MM.1S (cell line): Measurements from ENCODE around the gene GPR180.

Source experiments
- DNase-seq: peaks from one replicate; pipeline ENCODE4 v3.0.0-alpha.2; 2015
- H2AFZ ChIP-seq: fragments of 300-600 bp; sonication (generic); 2 replicates; pipeline ENCODE4 v1.6.0; 2016; ENCODE audit warnings: antibody characterized with exemption, low read length
- H3F3A ChIP-seq: fragments of 300-600 bp; sonication (generic); 2 replicates; pipeline ENCODE4 v1.6.1; 2016; ENCODE audit warnings: mild to moderate bottlenecking, antibody characterized with exemption, low read length, moderate library complexity, mixed read lengths; ENCODE audit not compliant: insufficient read depth
- H3K27ac ChIP-seq: fragments of 300-600 bp; sonication (generic); 2 replicates; pipeline ENCODE4 v1.5.1; 2016; ENCODE audit warnings: mild to moderate bottlenecking, low read length
- H3K27me3 ChIP-seq: fragments of 300-600 bp; sonication (generic); replicated peaks from 2 replicates; pipeline ENCODE4 v1.6.0; 2016; ENCODE audit warnings: low read length; ENCODE audit not compliant: insufficient read depth
- H3K36me3 ChIP-seq: fragments of 300-600 bp; sonication (generic); replicated peaks from 2 replicates; pipeline ENCODE4 v1.6.1; 2016; ENCODE audit warnings: mild to moderate bottlenecking, low read length, mixed read lengths; ENCODE audit not compliant: insufficient read depth
- H3K4me1 ChIP-seq: fragments of 300-600 bp; sonication (generic); 2 replicates; pipeline ENCODE4 v1.6.1; 2016; ENCODE audit warnings: low read length, mixed read lengths
- H3K4me2 ChIP-seq: fragments of 300-600 bp; sonication (generic); 2 replicates; pipeline ENCODE4 v1.6.0; 2016; ENCODE audit warnings: low read depth, low read length
- H3K4me3 ChIP-seq: fragments of 300-600 bp; sonication (generic); 2 replicates; pipeline ENCODE4 v1.5.1; 2016; ENCODE audit warnings: low read length, mixed read lengths
- H3K79me2 ChIP-seq: fragments of 300-600 bp; sonication (generic); 2 replicates; pipeline ENCODE4 v1.6.1; 2016; ENCODE audit warnings: mixed run types, low read length, mixed read lengths
- H3K9ac ChIP-seq: fragments of 300-600 bp; sonication (generic); 2 replicates; pipeline ENCODE4 v1.6.1; 2016; ENCODE audit warnings: low read length, mixed read lengths
- H3K9me2 ChIP-seq: fragments of 300-600 bp; sonication (generic); replicated peaks from 2 replicates; pipeline ENCODE4 v1.6.1; 2016; ENCODE audit warnings: mild to moderate bottlenecking, low read length, mixed read lengths; ENCODE audit not compliant: insufficient read depth
- H3K9me3 ChIP-seq: fragments of 300-600 bp; sonication (generic); replicated peaks from 2 replicates; pipeline ENCODE4 v1.6.1; 2016; ENCODE audit warnings: mild to moderate bottlenecking, low read length, mixed read lengths; ENCODE audit not compliant: insufficient read depth
- H4K20me1 ChIP-seq: fragments of 300-600 bp; sonication (generic); 2 replicates; pipeline ENCODE4 v1.6.1; 2016; ENCODE audit warnings: mild to moderate bottlenecking, low read length, moderate library complexity, mixed read lengths; ENCODE audit not compliant: insufficient read depth
- CTCF ChIP-seq: fragments of 300-600 bp; sonication (generic); IDR thresholded peaks from 2 replicates; pipeline ENCODE4 v1.5.1; 2016; ENCODE audit warnings: antibody characterized with exemption, low read length, mixed read lengths
- EZH2 ChIP-seq: fragments of 300-600 bp; sonication (generic); optimal IDR thresholded peaks from 2 replicates; pipeline ENCODE3; 2017; ENCODE audit warnings: low read depth, mild to moderate bottlenecking, antibody characterized with exemption, low read length, mixed read lengths
- EZH2phosphoT487 ChIP-seq: fragments of 300-600 bp; sonication (generic); IDR thresholded peaks from 2 replicates; pipeline ENCODE4 v1.6.1; 2018; ENCODE audit warnings: antibody characterized with exemption, low read length

The GPR180 gene

GRCh38 chr13:94579063-94579462, 22.6 kb upstream of the GPR180 start:
- H3K4me2 ChIP-seq: no peak overlapping the region
- DNase-seq: no peak
- H3K9me2 ChIP-seq: no peaks in the 10 kb centered on the region
- H3K36me3 ChIP-seq: peaks cover 20% of the 10 kb centered on the region
- H4K20me1 ChIP-seq: no peaks in the 10 kb centered on the region; the same call in 1 of the 2 replicates
- TF ChIP-seq EZH2 (no peak), CTCF (no peak), EZH2phosphoT487 (no peak)
- H3K79me2 ChIP-seq: no peaks in the 10 kb centered on the region
- no peak overlapping the region for H3K27ac ChIP-seq
- no peak overlapping the region for H3K4me3 ChIP-seq
- no peaks in the 10 kb centered on the region for H3K4me1 ChIP-seq
- H3K9me3 ChIP-seq: no peaks in the 10 kb centered on the region
- no peaks in the 10 kb centered on the region for H3K27me3 ChIP-seq
- no peak overlapping the region for H3K9ac ChIP-seq
- H2AFZ ChIP-seq: no peak overlapping the region
- H3F3A ChIP-seq: no peaks in the 10 kb centered on the region

- H3K36me3 ChIP-seq: peaks cover 20% of the 10 kb centered on the region
- H3K9me3 ChIP-seq: no peaks in the 10 kb centered on the region
- no peak overlapping the region for H3K4me3 ChIP-seq
- no peaks in the 10 kb centered on the region for H3K9me2 ChIP-seq
- DNase-seq: no peak
- no peaks in the 10 kb centered on the region for H3F3A ChIP-seq
- no peak overlapping the region for H3K27ac ChIP-seq
- no peak overlapping the region for H3K9ac ChIP-seq
- no peaks in the 10 kb centered on the region for H3K27me3 ChIP-seq
- H4K20me1 ChIP-seq: no peaks in the 10 kb centered on the region
- peaks cover 14% of the 10 kb centered on the region; the same call in 1 of the 2 replicates for H3K79me2 ChIP-seq
- H3K4me1 ChIP-seq: no peaks in the 10 kb centered on the region
- no peak overlapping the region for H2AFZ ChIP-seq
- no peak overlapping the region for H3K4me2 ChIP-seq
- TF ChIP-seq EZH2 (no peak), CTCF (no peak), EZH2phosphoT487 (no peak)
Measured at GRCh38 chr13:94583926-94584325, 17.7 kb upstream of the GPR180 start.

- Histone ChIP-seq H3K36me3 (peaks cover 9% of the 10 kb centered on the region), H3K27me3 (no peaks in the 10 kb centered on the region), H3K9me3 (no peaks in the 10 kb centered on the region), H2AFZ (no peak overlapping the region), H3K4me3 (no peak overlapping the region), H3K79me2 (peaks cover 20% of the 10 kb centered on the region), H3K9ac (no peak overlapping the region), H3K9me2 (no peaks in the 10 kb centered on the region), H3K4me2 (no peak overlapping the region), H3F3A (peaks cover 4% of the 10 kb centered on the region; the same call in 1 of the 2 replicates), H3K4me1 (peaks cover 3% of the 10 kb centered on the region), H4K20me1 (no peaks in the 10 kb centered on the region), H3K27ac (no peak overlapping the region)
- TF ChIP-seq CTCF (no peak), EZH2 (no peak), EZH2phosphoT487 (no peak)
- DNase-seq: no peak
Measured at GRCh38 chr13:94585543-94586101, 16.0 kb upstream of the GPR180 start.
